Nephron (organoid): ENCODE measurements around the gene OTUD7B.

Experiments used
- H3K27ac Mint-ChIP-seq, 3 experiments: 2 replicates each; pipeline ENCODE4 v1.8.0; 2020; ENCODE audit warnings: mixed read lengths in 3 of 3, mild to moderate bottlenecking in 2 of 3, moderate library complexity in 1 of 3
- H3K27me3 Mint-ChIP-seq: 2 replicates; pipeline ENCODE4 v1.8.0; 2021; ENCODE audit warnings: low read depth, mild to moderate bottlenecking, moderate library complexity, mixed read lengths
- H3K36me3 Mint-ChIP-seq: 2 replicates; pipeline ENCODE4 v1.8.0; 2020; ENCODE audit warnings: low read depth, mixed read lengths
- H3K4me1 Mint-ChIP-seq: 2 replicates; pipeline ENCODE4 v1.8.0; 2020; ENCODE audit warnings: mixed read lengths
- H3K4me3 Mint-ChIP-seq, 3 experiments: 2 replicates each; pipeline ENCODE4 v1.8.0; 2020; ENCODE audit warnings: mild to moderate bottlenecking in 3 of 3, mixed read lengths in 3 of 3, moderate library complexity in 2 of 3
- H3K9me3 Mint-ChIP-seq: 2 replicates; pipeline ENCODE4 v1.8.0; 2020; ENCODE audit warnings: mixed read lengths
- TF ChIP-seq, protein P1 (sequence below), 3 experiments: fragments of 200-600 bp; sonication (generic); IDR thresholded peaks; one replicate each; pipeline ENCODE4 v1.5.0; 2021; ENCODE audit warnings: antibody characterized with exemption in 3 of 3; ENCODE audit not compliant: unreplicated experiment in 3 of 3

The OTUD7B gene

DNA sequence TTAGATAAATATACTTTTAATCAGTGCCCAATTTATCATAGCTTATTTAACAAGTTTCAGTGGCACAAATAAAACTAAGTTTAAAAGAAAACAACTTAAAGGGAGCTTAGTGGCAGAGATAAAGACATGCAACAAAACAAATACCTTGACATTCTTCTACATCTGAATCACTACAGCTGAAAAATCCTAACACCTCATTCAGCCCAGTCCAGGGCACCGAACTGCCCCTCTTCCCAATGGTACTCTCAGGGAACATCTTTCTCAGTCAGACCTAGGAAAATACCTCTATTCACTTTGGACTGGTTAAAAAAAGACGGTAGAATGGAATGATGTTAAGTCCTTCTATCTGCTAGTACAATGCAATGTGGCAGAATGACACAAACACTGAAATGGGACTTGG, 8.3 kb downstream of the OTUD7B start:
- TF ChIP-seq, protein P1, sequence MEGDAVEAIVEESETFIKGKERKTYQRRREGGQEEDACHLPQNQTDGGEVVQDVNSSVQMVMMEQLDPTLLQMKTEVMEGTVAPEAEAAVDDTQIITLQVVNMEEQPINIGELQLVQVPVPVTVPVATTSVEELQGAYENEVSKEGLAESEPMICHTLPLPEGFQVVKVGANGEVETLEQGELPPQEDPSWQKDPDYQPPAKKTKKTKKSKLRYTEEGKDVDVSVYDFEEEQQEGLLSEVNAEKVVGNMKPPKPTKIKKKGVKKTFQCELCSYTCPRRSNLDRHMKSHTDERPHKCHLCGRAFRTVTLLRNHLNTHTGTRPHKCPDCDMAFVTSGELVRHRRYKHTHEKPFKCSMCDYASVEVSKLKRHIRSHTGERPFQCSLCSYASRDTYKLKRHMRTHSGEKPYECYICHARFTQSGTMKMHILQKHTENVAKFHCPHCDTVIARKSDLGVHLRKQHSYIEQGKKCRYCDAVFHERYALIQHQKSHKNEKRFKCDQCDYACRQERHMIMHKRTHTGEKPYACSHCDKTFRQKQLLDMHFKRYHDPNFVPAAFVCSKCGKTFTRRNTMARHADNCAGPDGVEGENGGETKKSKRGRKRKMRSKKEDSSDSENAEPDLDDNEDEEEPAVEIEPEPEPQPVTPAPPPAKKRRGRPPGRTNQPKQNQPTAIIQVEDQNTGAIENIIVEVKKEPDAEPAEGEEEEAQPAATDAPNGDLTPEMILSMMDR (IDR thresholded peaks at IDR 0.05; ENCODE audit: unreplicated experiment in 3 of 3): no peak
- Mint-ChIP-seq H3K4me1 (peaks cover 31% of the 10 kb centered on the region), H3K36me3 (peaks cover 53% of the 10 kb centered on the region), H3K27ac (peak overlapping the region in 1 of 3 experiments; percentile 27), H3K9me3 (no peaks in the 10 kb centered on the region), H3K4me3 (no peak overlapping the region), H3K27me3 (no peaks in the 10 kb centered on the region)

DNA sequence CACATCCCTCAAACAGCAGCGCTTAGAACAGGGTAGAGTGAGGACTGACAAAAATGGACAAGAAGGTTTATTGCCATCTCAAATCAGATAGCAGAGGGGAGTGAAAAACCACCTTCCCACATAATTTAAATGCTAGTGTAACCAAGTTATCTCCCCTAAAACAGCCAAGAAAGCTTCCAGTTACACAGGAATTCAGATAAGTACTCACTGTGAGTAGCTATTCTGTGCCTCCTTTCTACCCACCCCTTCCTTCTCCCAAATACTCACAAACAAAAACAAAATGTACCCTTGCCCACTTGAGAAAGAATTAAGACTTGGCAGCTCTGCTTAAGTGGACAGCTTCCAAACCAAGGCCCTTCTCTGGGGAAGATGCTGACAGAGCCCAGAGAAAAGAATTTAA, 9.1 kb downstream of the OTUD7B start:
- Mint-ChIP-seq H3K27me3 (no peaks in the 10 kb centered on the region), H3K36me3 (peaks cover 48% of the 10 kb centered on the region), H3K4me1 (peaks cover 24% of the 10 kb centered on the region), H3K27ac (peak overlapping the region in 2 of 3 experiments; percentile 31 to 49), H3K4me3 (no peak overlapping the region), H3K9me3 (no peaks in the 10 kb centered on the region)
- TF ChIP-seq, protein P1 (IDR thresholded peaks at IDR 0.05; ENCODE audit: unreplicated experiment in 3 of 3): no peak

DNA sequence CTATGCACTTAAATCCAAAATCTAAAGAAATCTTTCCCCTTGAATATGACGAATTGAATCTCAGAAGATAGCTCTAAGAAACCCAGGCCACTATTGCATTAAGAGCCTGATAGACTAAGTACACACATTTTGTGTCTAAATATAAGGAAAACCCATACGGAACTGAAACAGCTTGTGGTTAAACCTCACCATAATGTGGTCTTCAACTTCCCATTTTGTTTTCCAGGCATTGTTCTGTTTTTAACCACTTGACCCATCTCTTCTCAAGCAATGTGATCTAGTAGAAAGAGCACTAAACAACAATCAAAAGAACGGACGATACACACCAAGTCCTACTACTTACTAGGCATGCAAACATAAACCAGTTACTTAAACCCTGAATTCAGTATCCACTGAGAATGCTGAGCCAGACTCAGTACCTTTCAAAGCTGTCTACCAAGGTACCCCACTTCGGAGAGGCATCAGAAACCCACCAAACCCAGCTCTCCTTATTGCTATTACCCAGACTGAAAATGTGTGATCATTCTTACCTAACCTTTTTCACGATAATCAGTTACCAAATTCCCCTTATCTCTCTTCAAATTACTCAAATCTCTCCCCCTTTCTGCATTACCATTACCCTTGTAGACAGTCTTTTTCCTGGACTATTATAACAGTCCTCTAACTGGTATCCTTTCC, 12.8 kb downstream of the OTUD7B start:
- Mint-ChIP-seq H3K4me3 (no peak overlapping the region), H3K27me3 (no peaks in the 10 kb centered on the region), H3K9me3 (no peaks in the 10 kb centered on the region), H3K27ac (no peak overlapping the region), H3K36me3 (peaks cover 30% of the 10 kb centered on the region), H3K4me1 (peaks cover 16% of the 10 kb centered on the region)
- TF ChIP-seq, protein P1 (IDR thresholded peaks at IDR 0.05; ENCODE audit: unreplicated experiment in 3 of 3): no peak

DNA sequence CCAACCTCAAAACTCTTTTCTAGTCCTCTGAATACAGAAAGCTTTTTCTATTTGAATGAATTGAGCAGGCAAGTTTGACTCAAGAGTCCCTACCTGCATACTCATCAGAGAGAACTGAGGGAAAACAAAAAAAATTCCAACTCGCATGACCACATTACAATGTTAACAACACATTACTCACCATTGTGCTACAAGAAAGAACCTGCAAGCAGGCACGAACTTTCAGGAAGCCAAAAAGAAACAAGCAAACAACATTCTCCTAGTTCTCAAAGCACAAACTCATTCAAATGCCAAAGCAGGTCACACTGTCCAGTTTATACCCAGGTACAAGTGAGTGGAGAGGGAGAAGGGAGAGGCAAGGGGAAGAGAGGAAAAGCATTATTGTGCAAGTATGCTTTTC, 14.6 kb downstream of the OTUD7B start:
- H3K27me3 Mint-ChIP-seq: no peaks in the 10 kb centered on the region
- no peaks in the 10 kb centered on the region for H3K9me3 Mint-ChIP-seq
- peaks cover 6% of the 10 kb centered on the region for H3K4me1 Mint-ChIP-seq
- H3K27ac Mint-ChIP-seq: peak overlapping the region in 1 of 3 experiments; percentile 13
- peaks cover 25% of the 10 kb centered on the region for H3K36me3 Mint-ChIP-seq
- H3K4me3 Mint-ChIP-seq: no peak overlapping the region
- TF ChIP-seq, protein P1 (IDR thresholded peaks at IDR 0.05; ENCODE audit: unreplicated experiment in 3 of 3): no peak

DNA sequence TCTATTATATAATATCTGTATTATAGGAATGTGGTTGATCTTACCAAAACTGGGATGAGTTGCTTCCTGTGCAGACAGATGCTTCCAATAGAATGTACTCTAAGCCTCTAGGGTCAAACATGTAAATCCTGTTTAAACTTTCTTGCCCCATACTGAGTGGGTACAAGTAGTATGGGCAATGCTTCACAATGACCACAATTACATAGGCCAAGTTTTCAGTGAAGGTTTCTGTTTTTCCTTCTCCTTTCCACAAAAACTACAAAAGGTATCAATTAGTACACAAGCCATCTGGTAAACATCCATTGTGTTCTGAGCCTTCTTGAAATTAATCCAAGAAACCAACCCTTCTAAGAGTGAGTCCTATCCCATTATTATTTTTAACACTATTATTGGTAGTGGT, 16.8 kb downstream of the OTUD7B start:
- TF ChIP-seq, protein P1 (IDR thresholded peaks at IDR 0.05; ENCODE audit: unreplicated experiment in 3 of 3): no peak
- Mint-ChIP-seq H3K4me3 (no peak overlapping the region), H3K27ac (no peak overlapping the region)

DNA sequence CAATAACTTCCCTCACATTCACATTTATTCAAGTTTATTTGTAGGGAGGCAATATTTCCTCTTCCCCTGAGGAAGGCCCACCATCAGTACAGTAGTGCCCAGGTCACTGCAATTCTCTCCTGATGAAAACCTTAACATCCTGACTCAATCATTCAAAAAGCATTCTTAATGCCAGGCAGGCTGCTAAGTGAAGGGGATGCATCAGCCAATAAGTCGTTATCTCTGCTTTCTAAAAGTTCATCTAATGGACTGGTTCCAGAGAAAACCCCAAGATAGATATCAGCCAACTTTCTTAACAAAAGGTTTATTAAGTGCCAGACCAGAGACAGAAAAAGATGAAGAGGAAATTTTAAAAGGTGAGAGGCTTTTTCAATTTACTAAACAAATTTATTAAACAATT, 17.3 kb downstream of the OTUD7B start:
- no peak overlapping the region for H3K4me3 Mint-ChIP-seq
- TF ChIP-seq, protein P1 (IDR thresholded peaks at IDR 0.05; ENCODE audit: unreplicated experiment in 3 of 3): no peak
- no peaks in the 10 kb centered on the region for H3K9me3 Mint-ChIP-seq
- no peak overlapping the region for H3K27ac Mint-ChIP-seq
- H3K36me3 Mint-ChIP-seq: peaks cover 19% of the 10 kb centered on the region
- peaks cover 5% of the 10 kb centered on the region for H3K4me1 Mint-ChIP-seq
- no peaks in the 10 kb centered on the region for H3K27me3 Mint-ChIP-seq

More for the DNA sequence above, 16.8 kb downstream of the OTUD7B start:
- peaks cover 19% of the 10 kb centered on the region for H3K36me3 Mint-ChIP-seq
- no peaks in the 10 kb centered on the region for H3K4me1 Mint-ChIP-seq
- H3K27me3 Mint-ChIP-seq: no peaks in the 10 kb centered on the region
- no peaks in the 10 kb centered on the region for H3K9me3 Mint-ChIP-seq
